ACHN (cell line): ENCODE data around the gene MYO16.
"Not testable (repeated sequence)": the region's sequence is repeated elsewhere in the genome, so short reads cannot be mapped to it uniquely, and the experiment has no call there.

Source experiments
- DNase-seq: peaks from one replicate; pipeline ENCODE4 v3.0.0-alpha.2; 2015
- in situ Hi-C: cut with HindIII; loops from 2 replicates; pipeline ENCODE4 v1.10.0; 2017; ENCODE audit warnings: low sequenced_read_pairs, low pct_ligation_motif_present, low pct_unique_long_range_greater_than_20kb

Gene MYO16

DNA sequence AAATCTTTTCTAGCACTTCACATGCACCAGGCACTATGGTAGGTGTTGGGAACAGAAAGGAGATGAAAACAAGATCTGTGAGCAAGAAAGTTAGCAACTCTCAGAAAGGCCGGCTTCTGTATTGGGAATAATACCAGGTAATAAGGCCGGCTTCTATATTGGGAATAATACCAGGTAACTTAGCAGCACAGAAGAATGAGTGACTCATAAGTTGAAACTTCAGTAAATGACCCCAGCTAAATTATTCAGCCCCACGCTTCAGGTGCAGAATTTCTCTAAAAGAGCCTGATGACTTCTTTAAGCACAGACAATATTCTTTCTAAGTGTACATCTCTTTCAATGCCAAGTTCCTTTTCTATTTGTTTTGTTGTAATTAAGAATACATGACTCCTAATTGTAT is 151.3 kb downstream of the MYO16 start:
- no peak for DNase-seq
- in situ Hi-C loops = no loop called here

DNA sequence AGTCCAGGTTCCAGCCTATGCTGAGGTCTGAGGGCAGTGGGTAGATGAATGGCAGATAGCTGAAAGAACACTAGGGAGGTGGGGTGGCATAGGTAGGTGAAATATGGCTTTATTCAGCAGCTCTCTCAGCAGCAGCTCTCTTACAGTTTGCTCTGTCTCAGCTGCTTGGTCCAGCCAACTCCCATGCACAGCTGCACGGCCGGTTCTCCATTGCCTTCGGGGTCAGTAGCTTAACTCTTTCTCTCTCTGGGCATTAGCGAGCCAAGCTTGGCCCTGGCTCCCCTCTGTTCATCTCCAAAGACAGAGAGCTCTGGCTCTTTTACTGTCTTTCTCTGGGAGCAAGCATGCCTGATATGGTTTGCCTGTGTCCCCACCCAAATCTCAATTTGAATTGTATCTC is 151.9 kb downstream of the MYO16 start:
- DNase-seq = no peak
- in situ Hi-C loops = no loop called here

- in situ Hi-C loops, DNase-seq: not testable (repeated sequence)
Measured at GRCh38 chr13:108782480-108782879, 153.1 kb downstream of the MYO16 start.

- no peak for DNase-seq
- in situ Hi-C loops = no loop called here
Measured at GRCh38 chr13:108785844-108786243, 156.4 kb downstream of the MYO16 start.

- in situ Hi-C loops = no loop called here
- no peak for DNase-seq
Measured at GRCh38 chr13:108786456-108787200, 157.2 kb downstream of the MYO16 start.

- in situ Hi-C loops = no loop called here
- DNase-seq = no peak
Measured at GRCh38 chr13:108787700-108788414, 158.4 kb downstream of the MYO16 start.

GRCh38 chr13:108789476-108789875 is 160.1 kb downstream of the MYO16 start:
- in situ Hi-C loops = no loop called here
- DNase-seq = no peak

- in situ Hi-C loops = no loop called here
- no peak for DNase-seq
Measured at GRCh38 chr13:108795841-108796240, 166.4 kb downstream of the MYO16 start.

DNA sequence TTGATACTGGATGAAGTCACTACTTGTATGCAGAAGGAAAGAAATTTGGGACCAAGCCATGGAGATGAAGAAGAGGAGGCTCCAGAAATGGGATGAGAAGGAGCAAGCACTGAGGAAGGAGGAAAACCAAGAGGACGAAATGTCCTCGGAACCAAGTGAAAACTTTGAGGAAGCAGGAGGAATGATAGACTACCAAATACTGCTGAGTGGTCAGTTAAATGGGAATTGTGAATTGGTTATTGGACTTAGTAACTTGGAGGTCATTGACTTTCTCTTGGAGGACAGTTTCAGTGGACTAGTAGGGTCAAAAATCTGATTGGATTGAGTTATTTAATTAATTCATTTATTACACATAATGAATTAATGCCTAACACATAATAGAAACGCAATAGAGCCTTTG is 167.9 kb downstream of the MYO16 start:
- in situ Hi-C loops = no loop called here
- no peak for DNase-seq

- DNase-seq = no peak
- in situ Hi-C loops = no loop called here
Measured at GRCh38 chr13:108807841-108808240, 178.4 kb downstream of the MYO16 start.

DNA sequence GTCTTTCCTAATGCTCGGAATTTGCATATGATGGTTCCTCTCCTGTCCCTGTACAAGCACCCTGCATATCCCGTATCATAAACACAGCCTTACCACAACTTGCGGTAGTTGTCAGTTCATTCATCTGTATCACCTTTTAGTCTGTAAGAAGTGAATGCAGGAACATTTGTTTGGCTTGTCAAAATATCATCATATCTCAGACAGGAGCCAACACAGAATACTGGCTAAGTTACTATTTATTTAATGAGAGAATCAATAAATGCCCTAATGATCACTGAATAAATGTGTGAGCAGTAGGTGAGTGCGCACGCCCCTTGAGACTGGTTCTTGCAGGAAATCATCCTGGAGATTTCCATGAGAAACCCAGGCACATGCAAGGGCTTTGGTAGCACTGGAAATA is 182.8 kb downstream of the MYO16 start:
- no peak for DNase-seq
- in situ Hi-C loops = no loop called here

DNA sequence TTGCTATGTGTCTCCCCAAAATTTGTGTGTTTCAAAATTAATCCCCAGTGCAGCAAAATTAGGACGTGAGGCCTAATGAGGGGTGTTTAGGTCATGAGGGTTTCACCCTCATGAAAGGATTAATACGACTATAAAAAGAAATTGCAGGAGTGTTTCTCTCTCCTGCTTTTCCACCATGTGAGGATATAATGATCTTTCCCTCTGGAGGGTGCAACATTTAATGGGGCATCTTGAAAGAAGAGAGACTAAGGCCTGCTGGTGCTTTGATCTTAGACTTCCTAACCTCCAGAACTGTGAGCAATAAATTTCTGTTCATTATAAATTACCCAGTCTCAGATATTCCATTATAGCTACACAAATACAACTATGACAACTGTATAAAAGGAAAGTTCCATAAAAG is 183.2 kb downstream of the MYO16 start:
- DNase-seq = no peak
- in situ Hi-C loops = no loop called here

- DNase-seq = no peak
- in situ Hi-C loops = no loop called here
Measured at GRCh38 chr13:108813587-108814170, 184.3 kb downstream of the MYO16 start.

DNA sequence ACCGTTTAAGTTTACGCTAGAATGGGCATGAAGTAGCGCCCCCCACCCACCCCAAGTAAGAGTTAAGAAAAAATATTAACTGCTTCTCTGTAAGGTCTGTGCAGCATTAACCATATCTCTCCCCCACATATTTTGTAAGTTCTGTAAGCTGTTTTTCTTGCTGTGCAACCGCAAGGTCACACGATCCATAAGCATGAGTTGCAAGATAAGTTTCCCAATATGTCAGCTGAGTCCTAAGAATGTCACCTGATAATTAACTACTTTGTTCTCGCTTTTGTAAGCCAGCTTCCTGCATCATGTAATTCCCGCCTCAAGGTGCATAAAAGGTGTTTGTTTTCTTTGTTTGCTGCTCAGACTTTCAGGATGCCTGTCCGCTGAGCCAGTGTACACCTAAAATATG is 187.0 kb downstream of the MYO16 start:
- no peak for DNase-seq
- in situ Hi-C loops = no loop called here

DNA sequence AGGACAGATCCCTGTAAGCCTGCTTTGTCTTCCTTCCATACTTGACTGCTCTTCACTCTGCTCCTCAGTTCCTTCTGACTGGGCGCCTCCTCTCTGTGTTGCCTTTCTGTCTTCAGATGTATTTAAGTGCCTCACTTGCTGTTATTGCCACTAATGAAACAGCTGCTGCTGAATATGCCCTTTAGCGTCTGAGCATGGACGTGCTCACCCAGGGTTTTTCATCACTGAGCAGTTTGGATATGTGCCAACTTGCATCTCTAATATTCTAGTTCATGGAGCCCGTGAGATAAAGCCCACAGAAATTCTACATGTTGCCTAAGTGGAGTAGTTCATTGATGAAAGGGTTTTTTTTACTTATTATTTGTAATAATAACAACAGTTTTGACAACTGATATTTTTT is 198.2 kb downstream of the MYO16 start:
- DNase-seq = no peak
- in situ Hi-C loops = no loop called here

DNA sequence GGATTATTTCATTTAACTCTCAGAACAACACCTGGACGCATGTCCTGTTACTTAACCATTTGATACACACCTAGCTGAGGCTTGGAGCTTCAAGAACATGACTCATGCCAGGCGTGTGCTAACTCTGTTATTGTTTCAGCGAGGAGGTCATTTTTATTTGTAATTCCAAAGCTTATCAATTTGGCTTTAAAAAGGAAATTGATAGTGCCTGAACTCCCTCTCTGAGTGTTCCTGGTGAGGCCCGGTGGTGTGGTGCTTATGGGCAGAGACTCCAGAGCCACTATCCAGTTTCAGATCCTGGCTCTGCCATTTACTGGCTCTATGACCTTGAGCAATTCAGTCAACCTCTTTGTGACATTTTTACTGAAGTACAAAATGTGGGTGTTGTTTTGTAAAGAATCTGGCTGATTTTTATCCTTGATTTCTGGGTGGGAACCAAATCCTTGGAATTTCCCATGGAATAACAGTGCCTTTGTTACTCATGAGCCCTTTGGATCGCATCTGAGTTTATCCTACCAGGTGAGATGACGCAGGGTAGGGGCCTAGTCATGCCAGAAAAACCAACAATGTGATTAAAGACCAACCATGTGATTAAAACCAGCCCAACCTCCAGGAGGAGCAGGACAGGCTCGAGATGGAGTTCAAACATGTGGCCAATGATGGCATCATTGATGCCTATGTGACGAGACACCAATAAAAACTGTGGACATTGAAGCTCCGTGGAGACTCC is 198.8 kb downstream of the MYO16 start:
- no peak for DNase-seq
- in situ Hi-C loops = no loop called here

DNA sequence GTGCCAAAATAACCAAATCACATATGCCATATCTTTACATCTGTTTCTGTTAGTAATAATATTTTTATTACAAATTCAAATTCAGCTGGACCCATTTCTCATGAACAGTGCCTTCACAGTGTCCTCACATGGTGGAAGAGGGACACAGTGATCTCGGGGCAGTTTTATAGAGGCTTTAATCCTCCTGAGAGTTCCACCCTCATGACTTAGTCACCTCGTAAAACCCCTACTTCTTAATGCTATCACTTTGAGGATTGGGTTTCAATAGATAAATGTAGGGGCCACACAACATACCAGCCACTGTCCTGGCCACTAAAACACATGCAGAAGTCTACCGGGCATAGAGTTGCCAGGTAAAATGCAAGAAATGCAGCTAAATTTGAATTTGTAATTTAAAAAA is 201.5 kb downstream of the MYO16 start:
- no peak for DNase-seq
- in situ Hi-C loops = no loop called here

- in situ Hi-C loops = no loop called here
- no peak for DNase-seq
Measured at GRCh38 chr13:108833531-108833930, 204.1 kb downstream of the MYO16 start.

GRCh38 chr13:108834193-108834592 is 204.8 kb downstream of the MYO16 start:
- in situ Hi-C loops = no loop called here

More at GRCh38 chr13:108834193-108834592, 204.8 kb downstream of the MYO16 start:
- no peak for DNase-seq
